ENCODE results near the gene SORCS1.

DNA sequence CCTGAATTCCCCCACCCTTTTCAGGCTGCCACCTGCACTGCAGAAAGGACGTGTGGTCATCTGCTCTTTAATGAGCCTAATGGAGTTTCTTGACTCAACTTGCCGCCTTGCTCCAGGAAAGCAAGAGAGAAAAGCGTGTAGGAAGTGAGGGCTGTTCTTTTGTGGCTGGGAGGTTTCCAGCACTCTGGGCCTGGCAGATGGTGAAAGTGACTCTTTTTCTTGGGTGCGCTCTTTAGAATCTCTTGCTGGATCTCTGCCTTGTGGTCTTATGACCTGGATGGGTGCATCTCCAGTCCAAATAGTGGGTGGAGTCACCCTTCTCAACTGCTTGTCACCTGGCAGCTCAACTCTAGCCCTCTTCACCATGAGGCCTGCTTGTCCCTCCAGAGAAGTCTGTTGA, 244.0 kb downstream of the SORCS1 start:
- TF ChIP-seq, protein P1, sequence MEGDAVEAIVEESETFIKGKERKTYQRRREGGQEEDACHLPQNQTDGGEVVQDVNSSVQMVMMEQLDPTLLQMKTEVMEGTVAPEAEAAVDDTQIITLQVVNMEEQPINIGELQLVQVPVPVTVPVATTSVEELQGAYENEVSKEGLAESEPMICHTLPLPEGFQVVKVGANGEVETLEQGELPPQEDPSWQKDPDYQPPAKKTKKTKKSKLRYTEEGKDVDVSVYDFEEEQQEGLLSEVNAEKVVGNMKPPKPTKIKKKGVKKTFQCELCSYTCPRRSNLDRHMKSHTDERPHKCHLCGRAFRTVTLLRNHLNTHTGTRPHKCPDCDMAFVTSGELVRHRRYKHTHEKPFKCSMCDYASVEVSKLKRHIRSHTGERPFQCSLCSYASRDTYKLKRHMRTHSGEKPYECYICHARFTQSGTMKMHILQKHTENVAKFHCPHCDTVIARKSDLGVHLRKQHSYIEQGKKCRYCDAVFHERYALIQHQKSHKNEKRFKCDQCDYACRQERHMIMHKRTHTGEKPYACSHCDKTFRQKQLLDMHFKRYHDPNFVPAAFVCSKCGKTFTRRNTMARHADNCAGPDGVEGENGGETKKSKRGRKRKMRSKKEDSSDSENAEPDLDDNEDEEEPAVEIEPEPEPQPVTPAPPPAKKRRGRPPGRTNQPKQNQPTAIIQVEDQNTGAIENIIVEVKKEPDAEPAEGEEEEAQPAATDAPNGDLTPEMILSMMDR (IDR thresholded peaks at IDR 0.05; ENCODE audit: insufficient read depth, low read depth, low read length): no peak
- TF ChIP-seq EZH2 (IDR thresholded peaks at IDR 0.05; ENCODE audit: insufficient read depth, low read length): no peak
